HG03196 (cell line): ENCODE measurements around the gene PRDM15.

Source experiments
- ATAC-seq: cut with Tn5 transposase; IDR thresholded peaks from one replicate; pipeline ENCODE4 v1.9.1; 2021; ENCODE audit not compliant: unreplicated experiment

PRDM15 gene

GRCh38 chr21:41846536-41846935 is 32.6 kb downstream of the PRDM15 start:
- no peak for ATAC-seq

GRCh38 chr21:41846033-41846317 is 33.2 kb downstream of the PRDM15 start:
- no peak for ATAC-seq

- no peak for ATAC-seq
Measured at GRCh38 chr21:41845310-41846032, 33.7 kb downstream of the PRDM15 start.

GRCh38 chr21:41843584-41843983 is 35.6 kb downstream of the PRDM15 start:
- ATAC-seq = no peak

- no peak for ATAC-seq
Measured at GRCh38 chr21:41840880-41841279, 38.3 kb downstream of the PRDM15 start.

GRCh38 chr21:41839387-41840000 is 39.6 kb downstream of the PRDM15 start:
- ATAC-seq = no peak

GRCh38 chr21:41837756-41838297 is 41.3 kb downstream of the PRDM15 start:
- no peak for ATAC-seq

GRCh38 chr21:41836166-41837015 is 42.8 kb downstream of the PRDM15 start:
- ATAC-seq = no peak

- ATAC-seq = no peak
Measured at GRCh38 chr21:41835711-41836154, 43.4 kb downstream of the PRDM15 start.

GRCh38 chr21:41834926-41835663 is 44.0 kb downstream of the PRDM15 start:
- ATAC-seq = no peak

GRCh38 chr21:41834252-41834925 is 44.8 kb downstream of the PRDM15 start:
- ATAC-seq = no peak

- peak; percentile 55 for ATAC-seq
Measured at GRCh38 chr21:41833497-41834115, 45.5 kb downstream of the PRDM15 start.

GRCh38 chr21:41832596-41833496 is 46.3 kb downstream of the PRDM15 start:
- peak; percentile 42 for ATAC-seq

- ATAC-seq = no peak
Measured at GRCh38 chr21:41831866-41832595, 47.1 kb downstream of the PRDM15 start.

GRCh38 chr21:41831453-41831831 is 47.7 kb downstream of the PRDM15 start:
- no peak for ATAC-seq

- ATAC-seq = no peak
Measured at GRCh38 chr21:41830764-41831452, 48.2 kb downstream of the PRDM15 start.

- no peak for ATAC-seq
Measured at GRCh38 chr21:41830145-41830707, 48.9 kb downstream of the PRDM15 start.
